ENCODE results near the gene GPR157. TPM values are rescaled to one million over a fixed set of nuclear protein-coding genes. Genes with fewer than 3 reads are reported as not detected.

Gene GPR157
- total RNA-seq, 4 donors from 2014 or later: 6.4 to 14.3 (median 9.8) TPM

DNA sequence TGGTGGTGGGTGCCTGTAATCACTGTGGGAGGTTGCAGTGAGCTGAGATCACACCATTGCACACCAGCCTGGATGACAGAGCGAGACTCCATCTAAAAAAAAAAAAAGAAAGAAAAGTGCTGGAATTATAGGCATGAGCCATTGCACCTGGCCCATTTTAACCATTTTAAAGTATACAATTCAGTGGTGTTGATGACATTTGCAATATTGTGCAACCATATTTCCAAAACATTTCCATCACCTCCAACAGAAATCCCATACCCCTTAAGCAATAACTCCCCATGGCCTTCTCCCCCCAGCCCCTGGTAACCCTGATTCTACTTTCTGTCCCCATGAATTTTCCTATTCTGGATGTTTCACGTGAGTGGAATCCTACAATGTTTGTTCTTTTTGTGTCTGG, 11.0 kb upstream of the GPR157 start:
- intact Hi-C loops (cut with DNase I; ENCODE audit: low total_unique reads): loop anchor here (5.0 kb wide), 1 partner anchor 498 kb away; no protein-coding TSS in a partner anchor
- in situ Hi-C loops (cut with MboI; ENCODE audit: low pct_ligation_motif_present in 1 of 4, low pct_unique_long_range_greater_than_20kb in 1 of 4, low sequenced_read_pairs in 3 of 4): loop anchor here in 1 of 4 donors (10.0 kb wide), 1 partner anchor 55 kb away; no protein-coding TSS in a partner anchor

DNA sequence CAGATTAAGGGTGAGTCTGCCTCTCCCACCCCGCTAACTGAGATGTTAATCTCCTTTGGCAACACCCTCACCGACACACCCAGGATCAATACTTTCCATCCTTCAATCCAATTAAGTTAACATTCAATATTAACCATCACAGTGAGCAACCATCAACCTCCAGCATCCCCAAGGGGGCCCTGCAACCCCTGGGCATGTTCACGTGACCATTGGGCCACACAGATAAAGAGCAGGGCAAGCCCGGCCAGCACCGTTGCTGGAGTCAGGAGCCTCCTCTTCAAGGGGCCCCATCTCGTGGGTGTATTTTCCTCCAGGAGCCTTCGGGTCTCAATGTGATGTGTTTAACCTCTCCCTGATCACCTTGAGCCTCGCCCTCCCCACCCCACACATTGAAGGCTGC, 8.0 kb upstream of the GPR157 start:
- H3K27ac ChIP-seq: no peak overlapping the region
- no peaks in the 10 kb centered on the region for H3K4me1 ChIP-seq
- TF ChIP-seq, protein P1, sequence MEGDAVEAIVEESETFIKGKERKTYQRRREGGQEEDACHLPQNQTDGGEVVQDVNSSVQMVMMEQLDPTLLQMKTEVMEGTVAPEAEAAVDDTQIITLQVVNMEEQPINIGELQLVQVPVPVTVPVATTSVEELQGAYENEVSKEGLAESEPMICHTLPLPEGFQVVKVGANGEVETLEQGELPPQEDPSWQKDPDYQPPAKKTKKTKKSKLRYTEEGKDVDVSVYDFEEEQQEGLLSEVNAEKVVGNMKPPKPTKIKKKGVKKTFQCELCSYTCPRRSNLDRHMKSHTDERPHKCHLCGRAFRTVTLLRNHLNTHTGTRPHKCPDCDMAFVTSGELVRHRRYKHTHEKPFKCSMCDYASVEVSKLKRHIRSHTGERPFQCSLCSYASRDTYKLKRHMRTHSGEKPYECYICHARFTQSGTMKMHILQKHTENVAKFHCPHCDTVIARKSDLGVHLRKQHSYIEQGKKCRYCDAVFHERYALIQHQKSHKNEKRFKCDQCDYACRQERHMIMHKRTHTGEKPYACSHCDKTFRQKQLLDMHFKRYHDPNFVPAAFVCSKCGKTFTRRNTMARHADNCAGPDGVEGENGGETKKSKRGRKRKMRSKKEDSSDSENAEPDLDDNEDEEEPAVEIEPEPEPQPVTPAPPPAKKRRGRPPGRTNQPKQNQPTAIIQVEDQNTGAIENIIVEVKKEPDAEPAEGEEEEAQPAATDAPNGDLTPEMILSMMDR (IDR thresholded peaks at IDR 0.05): no peak
- TF ChIP-seq POLR2A (IDR thresholded peaks at IDR 0.05): no peak
- TF ChIP-seq POLR2AphosphoS5 (IDR thresholded peaks at IDR 0.05): no peak
- TF ChIP-seq EP300 (IDR thresholded peaks at IDR 0.05; ENCODE audit: low read depth): no peak
- no peak overlapping the region for H3K4me3 ChIP-seq
- H3K36me3 ChIP-seq: no peaks in the 10 kb centered on the region
- H3K27me3 ChIP-seq: no peaks in the 10 kb centered on the region
- intact Hi-C loops (cut with DNase I; ENCODE audit: low total_unique reads) (no loop called here), in situ Hi-C loops (cut with MboI; ENCODE audit: low pct_ligation_motif_present in 1 of 4, low pct_unique_long_range_greater_than_20kb in 1 of 4, low sequenced_read_pairs in 3 of 4) (no loop called here)
- H3K9me3 ChIP-seq: no peaks in the 10 kb centered on the region
- no peak for DNase-seq
- 77 to 100% methylated on average over 1 to 8 of the region's 8 CpGs for WGBS, 2 donors (ENCODE audit: low coverage in 1 of 2)

More for the DNA sequence above, 11.0 kb upstream of the GPR157 start:
- H3K36me3 ChIP-seq: no peaks in the 10 kb centered on the region
- H3K4me3 ChIP-seq: no peak overlapping the region
- H3K9me3 ChIP-seq: no peaks in the 10 kb centered on the region
- H3K4me1 ChIP-seq: no peaks in the 10 kb centered on the region
- TF ChIP-seq POLR2A (IDR thresholded peaks at IDR 0.05) (no peak), EP300 (IDR thresholded peaks at IDR 0.05; ENCODE audit: low read depth) (no peak), POLR2AphosphoS5 (IDR thresholded peaks at IDR 0.05) (no peak)
- TF ChIP-seq, protein P1 (IDR thresholded peaks at IDR 0.05): no peak
- WGBS, 2 donors (ENCODE audit: low coverage in 1 of 2): 87 to 92% methylated on average over 2 of the region's 2 CpGs
- DNase-seq: no peak
- no peaks in the 10 kb centered on the region for H3K27me3 ChIP-seq
- no peak overlapping the region for H3K27ac ChIP-seq

DNA sequence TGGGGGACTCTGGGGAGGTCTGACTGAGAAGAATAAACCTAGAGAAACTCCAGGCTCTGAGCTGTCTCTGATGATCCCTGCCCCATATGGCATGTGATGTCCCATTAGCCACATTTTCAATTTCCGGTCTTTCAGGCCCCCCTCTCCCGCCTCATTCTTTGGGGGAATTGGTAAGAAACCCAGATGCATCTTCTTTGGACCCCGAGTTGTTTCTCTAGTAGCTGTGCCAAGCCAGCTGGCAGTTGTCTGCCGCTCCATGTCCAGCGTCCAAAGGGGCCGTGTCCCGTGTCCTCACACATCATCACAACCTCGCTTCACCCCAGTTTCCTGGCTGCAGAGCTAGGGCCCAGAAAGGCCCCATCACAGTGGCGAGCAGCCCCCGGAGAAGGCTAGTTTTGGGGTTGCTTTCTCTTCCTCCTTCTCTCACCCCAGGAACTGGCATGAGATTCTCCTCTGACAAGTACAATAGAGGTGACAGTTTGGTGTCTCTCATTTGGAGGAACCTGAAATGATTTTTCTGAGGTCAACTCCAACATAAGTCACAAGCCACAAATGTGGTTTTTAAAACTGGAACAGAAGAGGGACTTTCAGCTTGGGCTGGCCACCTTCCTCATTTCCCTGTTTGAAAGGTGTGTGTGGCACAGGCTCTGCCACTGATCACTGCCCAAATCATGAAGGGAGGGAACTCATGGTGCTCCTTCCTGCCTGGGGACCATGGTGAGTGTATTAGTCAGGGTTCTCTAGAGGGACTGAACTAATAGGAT, 6.4 kb upstream of the GPR157 start:
- Histone ChIP-seq H3K36me3 (no peaks in the 10 kb centered on the region), H3K27me3 (no peaks in the 10 kb centered on the region), H3K27ac (no peak overlapping the region), H3K4me3 (no peak overlapping the region), H3K9me3 (no peaks in the 10 kb centered on the region), H3K4me1 (no peaks in the 10 kb centered on the region)
- intact Hi-C loops (cut with DNase I; ENCODE audit: low total_unique reads) (no loop called here), in situ Hi-C loops (cut with MboI; ENCODE audit: low pct_ligation_motif_present in 1 of 4, low pct_unique_long_range_greater_than_20kb in 1 of 4, low sequenced_read_pairs in 3 of 4) (no loop called here)
- 70% methylated on average over 10 of the region's 10 CpGs; no CpG with 5 or more reads in 1 of the 2 donors for WGBS, 2 donors (ENCODE audit: low coverage in 1 of 2)
- no peak for DNase-seq
- TF ChIP-seq EP300 (IDR thresholded peaks at IDR 0.05; ENCODE audit: low read depth) (no peak), POLR2A (IDR thresholded peaks at IDR 0.05) (no peak), POLR2AphosphoS5 (IDR thresholded peaks at IDR 0.05) (no peak)
- TF ChIP-seq, protein P1 (IDR thresholded peaks at IDR 0.05): no peak

DNA sequence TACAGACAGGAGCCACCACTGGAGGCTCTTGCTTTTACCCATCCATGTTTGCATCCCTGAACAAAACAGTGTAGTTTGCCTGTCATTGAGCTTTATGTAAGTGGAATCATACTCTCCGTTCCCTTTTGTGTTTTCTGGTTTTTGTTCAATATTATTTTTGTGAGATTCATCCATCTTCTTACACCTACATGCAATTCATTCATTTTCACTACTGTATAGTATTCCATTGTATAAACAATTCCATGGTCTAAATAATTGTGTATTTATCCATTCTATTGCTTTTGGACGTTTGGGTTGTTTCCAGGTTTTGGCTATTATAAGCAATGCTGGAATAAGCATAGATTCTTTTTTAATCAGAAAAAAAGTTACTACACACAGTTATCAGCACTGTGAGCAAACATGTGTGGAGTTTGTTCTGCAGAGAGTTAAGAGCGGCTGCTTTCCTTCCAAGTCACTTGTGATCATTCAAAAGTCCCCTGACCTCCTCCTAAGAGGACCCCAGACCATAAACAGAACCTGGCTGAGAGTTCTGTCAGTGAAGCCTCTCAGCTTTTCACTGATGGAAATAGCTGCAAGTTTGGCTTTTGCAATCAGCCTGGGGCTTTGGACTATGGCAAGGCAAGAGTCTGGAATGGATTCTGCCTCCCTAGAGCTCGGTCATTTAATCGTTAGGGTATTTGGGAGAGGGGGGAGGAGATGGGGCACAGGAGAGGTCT, 5.1 kb upstream of the GPR157 start:
- Histone ChIP-seq H3K27ac (no peak overlapping the region), H3K4me3 (no peak overlapping the region), H3K36me3 (no peaks in the 10 kb centered on the region), H3K27me3 (no peaks in the 10 kb centered on the region), H3K9me3 (no peaks in the 10 kb centered on the region), H3K4me1 (peaks cover 0 to 7% (median 6%) of the 10 kb centered on the region in 4 donors)
- intact Hi-C loops (cut with DNase I; ENCODE audit: low total_unique reads): no loop called here
- in situ Hi-C loops (cut with MboI; ENCODE audit: low pct_ligation_motif_present in 1 of 4, low pct_unique_long_range_greater_than_20kb in 1 of 4, low sequenced_read_pairs in 3 of 4): no loop called here
- WGBS, 2 donors (ENCODE audit: low coverage in 1 of 2): 57 to 62% methylated on average over 5 of the region's 5 CpGs
- no peak for TF ChIP-seq POLR2AphosphoS5 (IDR thresholded peaks at IDR 0.05)
- no peak for TF ChIP-seq POLR2A (IDR thresholded peaks at IDR 0.05)
- TF ChIP-seq, protein P1 (IDR thresholded peaks at IDR 0.05): no peak
- no peak for TF ChIP-seq EP300 (IDR thresholded peaks at IDR 0.05; ENCODE audit: low read depth)
- DNase-seq: no peak

Data from transverse colon (tissue), 4 donors.